NCI-H1105 treated with DMSO at 0.1 percent for 48 hours (cell line): ENCODE data around the gene CYP39A1.

Experiments
- DNase-seq: peaks from one replicate; lab custom pipeline; 2025; lab: John Stamatoyannopoulos, UW

The CYP39A1 gene

GRCh38 chr6:46652603-46653438 lies at the start of gene CYP39A1, which contains the start of gene SLC25A27:
TSS of gene CYP39A1 (minus strand) at chr6:46652818. CDS start at chr6:46652582, 236 bp downstream.
TSS of gene SLC25A27 (plus strand) at chr6:46652975. CDS start at chr6:46653193, 218 bp downstream.
- peak; percentile 95 for DNase-seq

- no peak for DNase-seq
Measured at GRCh38 chr6:46699970-46700369, 47.4 kb upstream of the CYP39A1 start.

- no peak for DNase-seq
Measured at GRCh38 chr6:46690911-46691451, 38.4 kb upstream of the CYP39A1 start.

- no peak for DNase-seq
Measured at GRCh38 chr6:46690141-46690755, 37.6 kb upstream of the CYP39A1 start.

GRCh38 chr6:46689657-46690056 lies 37.0 kb upstream of the CYP39A1 start:
- no peak for DNase-seq

- no peak for DNase-seq
Measured at GRCh38 chr6:46688966-46689335, 36.3 kb upstream of the CYP39A1 start.

- no peak for DNase-seq
Measured at GRCh38 chr6:46688117-46688965, 35.7 kb upstream of the CYP39A1 start.

- DNase-seq = no peak
Measured at GRCh38 chr6:46687619-46688097, 35.0 kb upstream of the CYP39A1 start, which contains the start of gene TDRD6. TSS of gene TDRD6 (plus strand) at chr6:46687885. CDS start at chr6:46688129, 244 bp downstream.

GRCh38 chr6:46684771-46685170 lies 32.2 kb upstream of the CYP39A1 start:
- DNase-seq = no peak

GRCh38 chr6:46677314-46677654 lies 24.7 kb upstream of the CYP39A1 start:
- DNase-seq = peak; percentile 12

- DNase-seq = no peak
Measured at GRCh38 chr6:46676604-46677313, 24.1 kb upstream of the CYP39A1 start.

- DNase-seq = no peak
Measured at GRCh38 chr6:46674410-46674809, 21.8 kb upstream of the CYP39A1 start.

GRCh38 chr6:46667377-46667776 lies 14.8 kb upstream of the CYP39A1 start:
- DNase-seq = no peak

GRCh38 chr6:46661483-46661882 lies 8.9 kb upstream of the CYP39A1 start:
- no peak for DNase-seq

GRCh38 chr6:46657642-46658041 lies 5.0 kb upstream of the CYP39A1 start:
- DNase-seq = no peak

- no peak for DNase-seq
Measured at GRCh38 chr6:46655803-46656202, 3.2 kb upstream of the CYP39A1 start.

- DNase-seq = no peak
Measured at GRCh38 chr6:46653439-46654195, 999 bp upstream of the CYP39A1 start.

GRCh38 chr6:46652232-46652602 lies 401 bp downstream of the CYP39A1 start:
- peak; percentile 41 for DNase-seq

- DNase-seq = peak; percentile 47
Measured at GRCh38 chr6:46651816-46652215, 802 bp downstream of the CYP39A1 start.

- DNase-seq = no peak
Measured at GRCh38 chr6:46651006-46651405, 1.6 kb downstream of the CYP39A1 start.
